Measurements from ENCODE around the gene TJP2.

TJP2 gene

GRCh38 chr9:69204849-69205248 lies 30.8 kb downstream of the TJP2 start:
- H3K4me3 Mint-ChIP-seq, result peak overlapping the region in 1 of 3 experiments; percentile 6
- no peaks in the 10 kb centered on the region for H3K27me3 Mint-ChIP-seq (ENCODE audit: low read depth)
- H3K36me3 Mint-ChIP-seq (ENCODE audit: low read depth), result no peaks in the 10 kb centered on the region
- peak overlapping the region; percentile 60 to 93 (median 91) for H3K27ac Mint-ChIP-seq
- peaks cover 22% of the 10 kb centered on the region for H3K4me1 Mint-ChIP-seq
- H3K9me3 Mint-ChIP-seq, result no peaks in the 10 kb centered on the region
- no peak for TF ChIP-seq CTCF (IDR thresholded peaks at IDR 0.05; ENCODE audit: unreplicated experiment in 3 of 3)

GRCh38 chr9:69206047-69206446 lies 32.0 kb downstream of the TJP2 start:
- Mint-ChIP-seq H3K4me3 (peak overlapping the region in 1 of 3 experiments; percentile 5), H3K36me3 (ENCODE audit: low read depth) (no peaks in the 10 kb centered on the region), H3K27me3 (ENCODE audit: low read depth) (no peaks in the 10 kb centered on the region), H3K9me3 (no peaks in the 10 kb centered on the region), H3K4me1 (peaks cover 22% of the 10 kb centered on the region), H3K27ac (peak overlapping the region; percentile 60 to 93 (median 91))
- TF ChIP-seq CTCF (IDR thresholded peaks at IDR 0.05; ENCODE audit: unreplicated experiment in 3 of 3), result no peak

GRCh38 chr9:69207503-69207902 lies 33.4 kb downstream of the TJP2 start:
- H3K36me3 Mint-ChIP-seq (ENCODE audit: low read depth), result no peaks in the 10 kb centered on the region
- no peaks in the 10 kb centered on the region for H3K9me3 Mint-ChIP-seq
- TF ChIP-seq CTCF (IDR thresholded peaks at IDR 0.05; ENCODE audit: unreplicated experiment in 3 of 3), result no peak
- peaks cover 22% of the 10 kb centered on the region for H3K4me1 Mint-ChIP-seq
- H3K4me3 Mint-ChIP-seq, result no peak overlapping the region
- H3K27me3 Mint-ChIP-seq (ENCODE audit: low read depth), result no peaks in the 10 kb centered on the region
- H3K27ac Mint-ChIP-seq, result peak overlapping the region; percentile 31 to 78 (median 51)

- no peaks in the 10 kb centered on the region for H3K27me3 Mint-ChIP-seq (ENCODE audit: low read depth)
- no peaks in the 10 kb centered on the region for H3K36me3 Mint-ChIP-seq (ENCODE audit: low read depth)
- no peaks in the 10 kb centered on the region for H3K9me3 Mint-ChIP-seq
- no peak for TF ChIP-seq CTCF (IDR thresholded peaks at IDR 0.05; ENCODE audit: unreplicated experiment in 3 of 3)
- no peak overlapping the region for H3K27ac Mint-ChIP-seq
- H3K4me3 Mint-ChIP-seq, result no peak overlapping the region
- no peaks in the 10 kb centered on the region for H3K4me1 Mint-ChIP-seq
Observed at GRCh38 chr9:69211424-69212036, 37.5 kb downstream of the TJP2 start.

GRCh38 chr9:69213647-69214046 lies 39.6 kb downstream of the TJP2 start:
- Mint-ChIP-seq H3K4me3 (no peak overlapping the region), H3K27ac (no peak overlapping the region), H3K4me1 (no peaks in the 10 kb centered on the region), H3K27me3 (ENCODE audit: low read depth) (no peaks in the 10 kb centered on the region), H3K36me3 (ENCODE audit: low read depth) (peaks cover 6% of the 10 kb centered on the region), H3K9me3 (no peaks in the 10 kb centered on the region)
- no peak for TF ChIP-seq CTCF (IDR thresholded peaks at IDR 0.05; ENCODE audit: unreplicated experiment in 3 of 3)

GRCh38 chr9:69214939-69215338 lies 40.9 kb downstream of the TJP2 start:
- no peaks in the 10 kb centered on the region for H3K27me3 Mint-ChIP-seq (ENCODE audit: low read depth)
- no peaks in the 10 kb centered on the region for H3K4me1 Mint-ChIP-seq
- no peak overlapping the region for H3K27ac Mint-ChIP-seq
- peaks cover 12% of the 10 kb centered on the region for H3K36me3 Mint-ChIP-seq (ENCODE audit: low read depth)
- H3K9me3 Mint-ChIP-seq, result no peaks in the 10 kb centered on the region
- H3K4me3 Mint-ChIP-seq, result no peak overlapping the region
- no peak for TF ChIP-seq CTCF (IDR thresholded peaks at IDR 0.05; ENCODE audit: unreplicated experiment in 3 of 3)

Data from nephron (organoid).